ENCODE measurements around the gene NAP1L4. TPM values are rescaled to one million over a fixed set of nuclear protein-coding genes. Genes with fewer than 3 reads are reported as not detected.

Gene NAP1L4
- total RNA-seq, 1 donor from 2014 or later = 148 TPM

GRCh38 chr11:2898366-2899079 lies 93.6 kb downstream of the NAP1L4 start:
- Mint-ChIP-seq H3K36me3 (ENCODE audit: unreplicated experiment) (no peaks in the 10 kb centered on the region), H3K9me3 (ENCODE audit: unreplicated experiment) (no peaks in the 10 kb centered on the region), H3K4me1 (ENCODE audit: unreplicated experiment) (peaks cover 46% of the 10 kb centered on the region), H3K27me3 (ENCODE audit: unreplicated experiment) (no peaks in the 10 kb centered on the region), H3K27ac (ENCODE audit: unreplicated experiment) (peak overlapping the region; percentile 88), H3K4me3 (ENCODE audit: unreplicated experiment) (peak overlapping the region; percentile 19)
- no peak for DNase-seq (ENCODE audit: extremely low spot score, unreplicated experiment)
- TF ChIP-seq CTCF (IDR thresholded peaks at IDR 0.05) = no peak

- Mint-ChIP-seq H3K4me3 (ENCODE audit: unreplicated experiment) (no peak overlapping the region), H3K9me3 (ENCODE audit: unreplicated experiment) (no peaks in the 10 kb centered on the region), H3K36me3 (ENCODE audit: unreplicated experiment) (no peaks in the 10 kb centered on the region), H3K4me1 (ENCODE audit: unreplicated experiment) (peaks cover 47% of the 10 kb centered on the region), H3K27ac (ENCODE audit: unreplicated experiment) (no peak overlapping the region), H3K27me3 (ENCODE audit: unreplicated experiment) (no peaks in the 10 kb centered on the region)
- DNase-seq (ENCODE audit: extremely low spot score, unreplicated experiment) = no peak
- TF ChIP-seq CTCF (IDR thresholded peaks at IDR 0.05) = no peak
These were observed 95.1 kb downstream of the NAP1L4 start for GRCh38 chr11:2897048-2897447.

GRCh38 chr11:2896047-2896446 lies 96.1 kb downstream of the NAP1L4 start:
- TF ChIP-seq CTCF (IDR thresholded peaks at IDR 0.05) = no peak
- H3K4me1 Mint-ChIP-seq (ENCODE audit: unreplicated experiment) = peaks cover 43% of the 10 kb centered on the region
- H3K36me3 Mint-ChIP-seq (ENCODE audit: unreplicated experiment) = no peaks in the 10 kb centered on the region
- no peaks in the 10 kb centered on the region for H3K27me3 Mint-ChIP-seq (ENCODE audit: unreplicated experiment)
- no peak for DNase-seq (ENCODE audit: extremely low spot score, unreplicated experiment)
- H3K27ac Mint-ChIP-seq (ENCODE audit: unreplicated experiment) = no peak overlapping the region
- no peak overlapping the region for H3K4me3 Mint-ChIP-seq (ENCODE audit: unreplicated experiment)
- no peaks in the 10 kb centered on the region for H3K9me3 Mint-ChIP-seq (ENCODE audit: unreplicated experiment)

Other genes starting within 250 kb of the NAP1L4 start
- 18.1 and 19.2 TPM in 2 replicates for gene CDKN1C, start 106.6 kb downstream of the NAP1L4 start, total RNA-seq
- 89.6 and 96.1 TPM in 2 replicates for gene PHLDA2, start 62.9 kb downstream of the NAP1L4 start, total RNA-seq
- gene CARS1, start 65.1 kb upstream of the NAP1L4 start, total RNA-seq = 134 and 148 TPM in 2 replicates
- 47.7 and 47.9 TPM in 2 replicates for gene OSBPL5, start 173.0 kb upstream of the NAP1L4 start, total RNA-seq
- not detected in 2 replicates for gene MRGPRG, start 226.5 kb upstream of the NAP1L4 start, total RNA-seq
- gene MRGPRE, start 240.1 kb upstream of the NAP1L4 start, total RNA-seq = not detected in 2 replicates